H9 (cell line): ENCODE data around the gene DMRTA2. TPM values are rescaled to one million over a fixed set of nuclear protein-coding genes. Genes with fewer than 3 reads are reported as not detected.

Experiments used
- DNase-seq: peaks from one replicate; pipeline ENCODE4 v3.0.0-alpha.2; 2017
- H2AFZ ChIP-seq: one replicate; pipeline ENCODE4 v1.6.1; 2013; ENCODE audit warnings: mild to moderate bottlenecking, low read length, control low read depth, moderate library complexity
- H2AK5ac ChIP-seq: 2 replicates; pipeline ENCODE4 v1.6.1; 2013; ENCODE audit warnings: low read length, control low read depth, mixed read lengths; ENCODE audit not compliant: insufficient read length
- H2BK120ac ChIP-seq: one replicate; pipeline ENCODE4 v1.6.1; 2013; ENCODE audit warnings: low read depth, mild to moderate bottlenecking, low read length, control low read depth, inconsistent platforms; ENCODE audit not compliant: poor library complexity, severe bottlenecking
- H2BK12ac ChIP-seq: 2 replicates; pipeline ENCODE4 v1.6.1; 2013; ENCODE audit warnings: low read length, control low read depth, mixed read lengths, low read depth; ENCODE audit not compliant: insufficient read length
- H2BK15ac ChIP-seq: 2 replicates; pipeline ENCODE4 v1.6.1; 2013; ENCODE audit warnings: low read depth, low read length, control low read depth
- H2BK20ac ChIP-seq: one replicate; pipeline ENCODE4 v1.6.1; 2013; ENCODE audit warnings: low read depth, mild to moderate bottlenecking, low read length, control low read depth, inconsistent platforms; ENCODE audit not compliant: poor library complexity, severe bottlenecking
- H2BK5ac ChIP-seq: 2 replicates; pipeline ENCODE4 v1.6.1; 2013; ENCODE audit warnings: low read length, control low read depth, mixed read lengths; ENCODE audit not compliant: insufficient read length
- H3K14ac ChIP-seq: 2 replicates; pipeline ENCODE4 v1.6.1; 2013; ENCODE audit warnings: low read length, control low read depth; ENCODE audit not compliant: insufficient read depth
- H3K18ac ChIP-seq: 2 replicates; pipeline ENCODE4 v1.6.1; 2013; ENCODE audit warnings: low read depth, mild to moderate bottlenecking, mixed read lengths, low read length, control low read depth; ENCODE audit not compliant: insufficient read length
- H3K23ac ChIP-seq: 2 replicates; pipeline ENCODE4 v1.6.1; 2013; ENCODE audit warnings: low read length, control low read depth, mixed read lengths, low read depth; ENCODE audit not compliant: insufficient read length
- H3K23me2 ChIP-seq: 2 replicates; pipeline ENCODE4 v1.6.1; 2013; ENCODE audit warnings: low read depth, mild to moderate bottlenecking, mixed read lengths, low read length, control low read depth; ENCODE audit not compliant: insufficient read length, poor library complexity, severe bottlenecking
- H3K27ac ChIP-seq: 2 replicates; pipeline ENCODE4 v1.5.1; 2013; ENCODE audit warnings: low read length, control low read depth, mixed read lengths, low read depth; ENCODE audit not compliant: insufficient read length
- H3K27me3 ChIP-seq: 2 replicates; pipeline ENCODE4 v1.6.1; 2013; ENCODE audit warnings: low read length, control low read depth, inconsistent platforms; ENCODE audit not compliant: insufficient read depth
- H3K4ac ChIP-seq: 2 replicates; pipeline ENCODE4 v1.6.1; 2013; ENCODE audit warnings: low read depth, mild to moderate bottlenecking, control low read depth, inconsistent platforms, low read length, moderate library complexity
- H3K4me1 ChIP-seq: 2 replicates; pipeline ENCODE4 v1.6.1; 2013; ENCODE audit warnings: low read length, control low read depth, inconsistent platforms; ENCODE audit not compliant: insufficient read depth
- H3K4me2 ChIP-seq: 2 replicates; pipeline ENCODE4 v1.6.1; 2013; ENCODE audit warnings: low read length, control low read depth, mixed read lengths; ENCODE audit not compliant: insufficient read length, insufficient read depth
- H3K56ac ChIP-seq: 2 replicates; pipeline ENCODE4 v1.6.1; 2013; ENCODE audit warnings: low read depth, mild to moderate bottlenecking, mixed read lengths, low read length, control low read depth; ENCODE audit not compliant: insufficient read length
- H3K79me1 ChIP-seq: 2 replicates; pipeline ENCODE4 v1.6.1; 2013; ENCODE audit warnings: low read depth, mild to moderate bottlenecking, moderate library complexity, low read length, control low read depth, inconsistent platforms; ENCODE audit not compliant: insufficient read depth, poor library complexity, severe bottlenecking
- H3K79me2 ChIP-seq: 2 replicates; pipeline ENCODE4 v1.6.1; 2013; ENCODE audit warnings: low read length, control low read depth, inconsistent platforms; ENCODE audit not compliant: insufficient read depth
- H3K9ac ChIP-seq: 2 replicates; pipeline ENCODE4 v1.6.1; 2013; ENCODE audit warnings: low read length, control low read depth, mixed read lengths; ENCODE audit not compliant: insufficient read length; ENCODE audit errors: extremely low read depth
- H3K9me3 ChIP-seq: one replicate; pipeline ENCODE4 v1.6.1; 2013; ENCODE audit warnings: low read depth, low read length, inconsistent platforms; ENCODE audit not compliant: control insufficient read depth
- H3T11ph ChIP-seq: one replicate; pipeline ENCODE4 v1.6.1; 2013; ENCODE audit warnings: mild to moderate bottlenecking, low read length, control low read depth, inconsistent platforms
- H4K20me1 ChIP-seq: one replicate; pipeline ENCODE4 v1.6.1; 2013; ENCODE audit not compliant: control insufficient read depth, insufficient read length, insufficient read depth
- H4K5ac ChIP-seq: 2 replicates; pipeline ENCODE4 v1.6.1; 2013; ENCODE audit warnings: low read depth, mild to moderate bottlenecking, mixed read lengths, low read length, control low read depth; ENCODE audit not compliant: insufficient read length
- H4K8ac ChIP-seq: replicated peaks from 2 replicates; pipeline ENCODE4 v1.6.1; 2013; ENCODE audit warnings: low read length, control low read depth, mixed read lengths, low read depth; ENCODE audit not compliant: insufficient read length
- H4K91ac ChIP-seq: 2 replicates; pipeline ENCODE4 v1.6.1; 2013; ENCODE audit warnings: low read depth, mild to moderate bottlenecking, moderate library complexity, mixed read lengths, low read length, control low read depth; ENCODE audit not compliant: insufficient read length
- H3K27ac Mint-ChIP-seq, 3 experiments: 2 replicates in 2 of 3; 3 replicates in 1 of 3; pipeline ENCODE4 v1.8.0; 2020 to 2021; ENCODE audit warnings: mixed read lengths in 3 of 3, mild to moderate bottlenecking in 1 of 3, moderate library complexity in 1 of 3
- H3K27me3 Mint-ChIP-seq: 2 replicates; pipeline ENCODE4 v1.8.0; 2021; ENCODE audit warnings: low read depth, mild to moderate bottlenecking, moderate library complexity, mixed read lengths
- H3K36me3 Mint-ChIP-seq, 3 experiments: 2 replicates in 2 of 3; 3 replicates in 1 of 3; pipeline ENCODE4 v1.8.0; 2020 to 2021; ENCODE audit warnings: low read depth in 3 of 3, mixed read lengths in 3 of 3; ENCODE audit not compliant: insufficient read depth in 1 of 3
- H3K4me1 Mint-ChIP-seq, 2 experiments: 2 replicates each; pipeline ENCODE4 v1.8.0; 2020; ENCODE audit warnings: mixed read lengths in 2 of 2
- H3K4me3 Mint-ChIP-seq, 2 experiments: 2 replicates in 1 of 2; 3 replicates in 1 of 2; pipeline ENCODE4 v1.8.0; 2020 to 2021; ENCODE audit warnings: mild to moderate bottlenecking in 2 of 2, mixed read lengths in 2 of 2, moderate library complexity in 1 of 2
- H3K9me3 Mint-ChIP-seq, 2 experiments: 2 replicates in 1 of 2; 3 replicates in 1 of 2; pipeline ENCODE4 v1.8.0; 2020; ENCODE audit warnings: mild to moderate bottlenecking in 2 of 2, mixed read lengths in 2 of 2, moderate library complexity in 1 of 2
- CTCF ChIP-seq: fragments of 200-600 bp; sonication (generic); conservative IDR thresholded peaks from 3 replicates; pipeline ENCODE4 v1.8.0; 2021; ENCODE audit warnings: antibody characterized with exemption, mild to moderate bottlenecking
- WGBS: extraction: QIAGEN DNeasy Blood & Tissue Kit; methylation state at CpG from one replicate; pipeline ENCODE4 v1.1.7; 2013; ENCODE audit warnings: missing lambda C conversion rate, low lambda C conversion rate, mixed read lengths; ENCODE audit not compliant: insufficient read length; ENCODE audit errors: extremely low coverage; 5-methylcytosine and 5-hydroxymethylcytosine counted together
- total RNA-seq: library from RNA; stranded (reverse); gene quantifications from 2 replicates; pipeline ENCODE4 v1.2.1, GENCODE V29; 2021

DMRTA2 gene
- total RNA-seq, 1 experiment from 2014 or later = 0.11 TPM

DNA sequence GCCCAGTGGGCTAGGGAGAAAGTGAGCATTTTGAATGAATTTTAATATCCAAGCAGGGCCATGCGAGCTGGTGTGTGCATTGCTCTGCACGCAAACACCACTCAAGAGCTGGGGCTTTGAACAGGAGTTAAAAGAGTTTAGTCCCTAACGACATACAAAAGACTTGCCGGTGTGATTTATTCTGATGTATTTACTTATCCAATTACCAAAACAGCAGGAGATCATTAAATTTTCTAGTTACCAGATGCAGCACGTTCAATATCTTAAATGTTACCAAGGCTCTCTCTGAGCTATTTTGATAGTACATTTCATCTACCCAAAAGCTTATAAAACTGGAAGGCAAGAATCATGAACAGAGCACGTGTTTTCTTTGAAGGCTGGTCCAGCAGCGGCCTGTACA lies 30.0 kb upstream of the DMRTA2 start:
- no peak overlapping the region for H3T11ph ChIP-seq
- H2BK20ac ChIP-seq = no peak overlapping the region
- no peaks in the 10 kb centered on the region for H3K79me2 ChIP-seq
- H3K23ac ChIP-seq = no peak overlapping the region
- no peak overlapping the region for H3K56ac ChIP-seq
- H2AFZ ChIP-seq = no peak overlapping the region
- H4K5ac ChIP-seq = no peak overlapping the region
- H2BK12ac ChIP-seq = no peak overlapping the region
- no peak overlapping the region for H2BK120ac ChIP-seq
- H4K8ac ChIP-seq = no peak overlapping the region
- H4K91ac ChIP-seq = no peak overlapping the region
- no peak overlapping the region for H3K9ac ChIP-seq
- H3K4me3 Mint-ChIP-seq = no peak overlapping the region
- no peaks in the 10 kb centered on the region for H4K20me1 ChIP-seq
- H2BK5ac ChIP-seq = no peak overlapping the region
- H3K18ac ChIP-seq = no peak overlapping the region
- no peak overlapping the region for H3K4me2 ChIP-seq
- no peaks in the 10 kb centered on the region for H3K4me1 ChIP-seq
- no peak overlapping the region for H2BK15ac ChIP-seq
- no peaks in the 10 kb centered on the region for H3K23me2 ChIP-seq
- no peaks in the 10 kb centered on the region for H3K36me3 Mint-ChIP-seq
- no peaks in the 10 kb centered on the region for H3K9me3 ChIP-seq
- no peak for DNase-seq
- H3K4ac ChIP-seq = no peak overlapping the region
- no peak overlapping the region for H3K14ac ChIP-seq
- H3K27ac ChIP-seq = no peak overlapping the region
- WGBS = no CpG with 5 or more reads among the region's 7 CpGs
- no peak for TF ChIP-seq CTCF
- H3K27me3 ChIP-seq = no peaks in the 10 kb centered on the region
- peaks cover 1% of the 10 kb centered on the region; the same call in 1 of the 2 replicates for H3K27me3 Mint-ChIP-seq
- H2AK5ac ChIP-seq = no peak overlapping the region
- H3K9me3 Mint-ChIP-seq = no peaks in the 10 kb centered on the region
- H3K4me1 Mint-ChIP-seq = peaks cover 5 to 9% of the 10 kb centered on the region in 2 experiments; a peak in 2 of 4 replicates
- no peaks in the 10 kb centered on the region for H3K79me1 ChIP-seq
- no peak overlapping the region for H3K27ac Mint-ChIP-seq
